OCI-LY7 (cell line): Measurements from ENCODE around the gene ATG9A. TPM values are rescaled to one million over a fixed set of nuclear protein-coding genes. Genes with fewer than 3 reads are reported as not detected.
A peak's percentile ranks its signal among the peaks of the same experiment; 100 is the strongest.

Experiments
- BruUV-seq: library from RNA; stranded (reverse); fragments of 400-500 nt; replicated peaks from 2 replicates; lab custom pipeline; 2021; lab: Mats Ljungman, UMichigan
- CTCF ChIA-PET: fragments of 300-600 bp; sonication (Branson Sonifier 250); formaldehyde crosslinking; loops from one replicate; lab custom pipeline; 2022; ENCODE audit warnings: antibody characterized with exemption; ENCODE audit not compliant: unreplicated experiment; lab: Charles Lee
- POLR2A ChIA-PET: fragments of 300-600 bp; sonication (Branson Sonifier 250); formaldehyde crosslinking; loops from one replicate; lab custom pipeline; 2022; ENCODE audit warnings: antibody characterized with exemption; lab: Charles Lee
- DNase-seq: peaks from one replicate; pipeline ENCODE4 v3.0.0-alpha.2; 2015; ENCODE audit warnings: low spot score
- H2AFZ ChIP-seq: fragments of 200-600 bp; sonication (generic), shearing (Covaris generic); 2 replicates; pipeline ENCODE4 v1.6.1; 2014; ENCODE audit warnings: mild to moderate bottlenecking, antibody characterized with exemption, low read length, moderate library complexity
- H3K27ac ChIP-seq: fragments of 200-600 bp; sonication (generic); 2 replicates; pipeline ENCODE4 v1.5.1; 2014; ENCODE audit warnings: mixed run types, low read depth, mild to moderate bottlenecking, moderate library complexity, low read length, inconsistent platforms; ENCODE audit not compliant: poor library complexity, severe bottlenecking
- H3K36me3 ChIP-seq: fragments of 200-600 bp; sonication (generic); 2 replicates; pipeline ENCODE4 v1.6.1; 2014; ENCODE audit warnings: mild to moderate bottlenecking, antibody characterized with exemption, low read length, moderate library complexity, mixed read lengths; ENCODE audit not compliant: insufficient read depth
- H3K4me1 ChIP-seq: fragments of 200-600 bp; sonication (generic); 2 replicates; pipeline ENCODE4 v1.5.1; 2014; ENCODE audit warnings: mild to moderate bottlenecking, low read length; ENCODE audit not compliant: insufficient read depth, poor library complexity, severe bottlenecking
- H3K4me2 ChIP-seq: fragments of 200-600 bp; sonication (generic); 2 replicates; pipeline ENCODE4 v1.6.1; 2014; ENCODE audit warnings: mild to moderate bottlenecking, low read length
- H3K4me3 ChIP-seq: fragments of 200-600 bp; sonication (generic); 2 replicates; pipeline ENCODE4 v1.5.1; 2014; ENCODE audit warnings: mild to moderate bottlenecking, low read depth, low read length; ENCODE audit not compliant: poor library complexity, severe bottlenecking
- H3K79me2 ChIP-seq: fragments of 200-600 bp; sonication (generic); 2 replicates; pipeline ENCODE4 v1.6.1; 2016; ENCODE audit warnings: low read depth, mild to moderate bottlenecking, low read length, moderate library complexity, mixed read lengths; ENCODE audit not compliant: insufficient read depth
- H3K9me2 ChIP-seq: fragments of 200-600 bp; sonication (generic); 2 replicates; pipeline ENCODE4 v1.6.1; 2016; ENCODE audit warnings: mild to moderate bottlenecking, low read length, mixed read lengths; ENCODE audit not compliant: insufficient read depth
- H3K9me3 ChIP-seq: fragments of 200-600 bp; sonication (generic); 2 replicates; pipeline ENCODE4 v1.6.1; 2014; ENCODE audit warnings: mild to moderate bottlenecking, mixed run types, low read length, mixed read lengths
- H4K20me1 ChIP-seq: fragments of 200-600 bp; sonication (generic); 2 replicates; pipeline ENCODE4 v1.6.1; 2014; ENCODE audit warnings: mild to moderate bottlenecking, antibody characterized with exemption, low read length, moderate library complexity, mixed read lengths; ENCODE audit not compliant: insufficient read depth
- EZH2phosphoT487 ChIP-seq: fragments of 200-600 bp; sonication (generic); IDR thresholded peaks from 2 replicates; pipeline ENCODE4 v1.6.1; 2018; ENCODE audit warnings: low read depth, borderline replicate concordance, mild to moderate bottlenecking, mixed run types, antibody characterized with exemption, low read length, moderate library complexity, mixed read lengths
- intact Hi-C: fragments of 100-400 bp; cut with micrococcal nuclease; formaldehyde crosslinking; loops from one replicate; pipeline ENCODE4 v1.10.0; 2022; ENCODE audit not compliant: unreplicated experiment
- total RNA-seq, 2 experiments: library from RNA; depleted of rRNA in 1 of 2; stranded (reverse); fragments of >200 nt in 1 of 2; shearing (Covaris generic) in 1 of 2; gene quantifications; 2 replicates each; pipeline ENCODE4 v1.2.3, GENCODE V29; 2014 to 2022
- TF ChIP-seq, protein P1 (sequence below): fragments of 200-600 bp; sonication (generic); conservative IDR thresholded peaks from 2 replicates; pipeline ENCODE4 v1.5.1; 2014; ENCODE audit warnings: mild to moderate bottlenecking, antibody characterized with exemption, low read length, moderate library complexity, mixed read lengths

Gene ATG9A
- total RNA-seq, 2 experiments from 2014 or later, result 22.2 to 23.4 TPM

- Histone ChIP-seq H2AFZ (peak overlapping the region; percentile 85), H3K36me3 (peaks cover 33% of the 10 kb centered on the region), H3K9me3 (peaks cover 8% of the 10 kb centered on the region; the same call in 1 of the 2 replicates), H4K20me1 (no peaks in the 10 kb centered on the region), H3K4me1 (peaks cover 17% of the 10 kb centered on the region), H3K79me2 (peaks cover 4% of the 10 kb centered on the region; the same call in 1 of the 2 replicates), H3K27ac (peak overlapping the region; percentile 76), H3K9me2 (no peaks in the 10 kb centered on the region), H3K4me2 (peak overlapping the region; percentile 81), H3K4me3 (peak overlapping the region; percentile 69)
- no TSS peak for BruUV-seq
- ChIA-PET POLR2A (interaction anchor here (0.6 to 2.0 kb wide), 17 partner anchors 9 to 87 kb away, joined by 3 to 23 read pairs (median 4); partner anchors contain the start of genes CNPPD1, DNAJB2, GLB1L and STK16), CTCF (interaction anchor here (0.5 to 1.4 kb wide), 2 partner anchors 9 to 89 kb away, joined by 4 to 5 read pairs; no protein-coding TSS in a partner anchor)
- no peak for DNase-seq
- TF ChIP-seq, protein P1, sequence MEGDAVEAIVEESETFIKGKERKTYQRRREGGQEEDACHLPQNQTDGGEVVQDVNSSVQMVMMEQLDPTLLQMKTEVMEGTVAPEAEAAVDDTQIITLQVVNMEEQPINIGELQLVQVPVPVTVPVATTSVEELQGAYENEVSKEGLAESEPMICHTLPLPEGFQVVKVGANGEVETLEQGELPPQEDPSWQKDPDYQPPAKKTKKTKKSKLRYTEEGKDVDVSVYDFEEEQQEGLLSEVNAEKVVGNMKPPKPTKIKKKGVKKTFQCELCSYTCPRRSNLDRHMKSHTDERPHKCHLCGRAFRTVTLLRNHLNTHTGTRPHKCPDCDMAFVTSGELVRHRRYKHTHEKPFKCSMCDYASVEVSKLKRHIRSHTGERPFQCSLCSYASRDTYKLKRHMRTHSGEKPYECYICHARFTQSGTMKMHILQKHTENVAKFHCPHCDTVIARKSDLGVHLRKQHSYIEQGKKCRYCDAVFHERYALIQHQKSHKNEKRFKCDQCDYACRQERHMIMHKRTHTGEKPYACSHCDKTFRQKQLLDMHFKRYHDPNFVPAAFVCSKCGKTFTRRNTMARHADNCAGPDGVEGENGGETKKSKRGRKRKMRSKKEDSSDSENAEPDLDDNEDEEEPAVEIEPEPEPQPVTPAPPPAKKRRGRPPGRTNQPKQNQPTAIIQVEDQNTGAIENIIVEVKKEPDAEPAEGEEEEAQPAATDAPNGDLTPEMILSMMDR, result no peak
- no peak for TF ChIP-seq EZH2phosphoT487
- intact Hi-C loops, result loop anchor here (1.0 kb wide), 5 partner anchors 23 to 71 kb away; partner anchors contain the start of genes ANKZF1, ATG9A and NHEJ1
These were observed 23.5 kb downstream of the ATG9A start for GRCh38 chr2:219205981-219206327.

DNA sequence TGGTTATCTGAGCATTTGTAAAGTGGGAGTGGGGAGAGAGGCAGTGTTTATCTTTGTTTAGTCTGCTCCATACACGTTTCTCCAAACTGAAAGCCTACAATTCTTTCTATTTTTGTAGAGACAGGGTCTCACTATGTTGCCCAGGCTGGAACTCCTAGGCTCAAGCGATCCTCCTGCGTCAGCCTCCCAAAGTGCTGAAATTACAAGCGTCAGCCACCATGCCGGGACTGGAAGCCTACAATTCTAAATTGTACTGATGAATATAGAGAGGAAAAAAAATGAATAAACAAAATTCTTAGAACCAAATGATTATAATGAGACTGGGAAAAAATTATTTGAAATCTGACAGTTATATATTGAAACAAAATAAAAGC lies 24.3 kb downstream of the ATG9A start:
- Histone ChIP-seq H3K27ac (no peak overlapping the region), H4K20me1 (no peaks in the 10 kb centered on the region), H3K4me3 (no peak overlapping the region), H3K79me2 (peaks cover 4% of the 10 kb centered on the region; the same call in 1 of the 2 replicates), H3K9me3 (peaks cover 8% of the 10 kb centered on the region; the same call in 1 of the 2 replicates), H3K9me2 (no peaks in the 10 kb centered on the region), H2AFZ (no peak overlapping the region), H3K4me2 (no peak overlapping the region), H3K4me1 (peaks cover 17% of the 10 kb centered on the region), H3K36me3 (peaks cover 26% of the 10 kb centered on the region)
- no TSS peak for BruUV-seq
- DNase-seq, result no peak
- POLR2A ChIA-PET, result interaction anchor here (1.7 kb wide), 1 partner anchor 26 kb away, joined by 7 read pairs; no protein-coding TSS in a partner anchor
- CTCF ChIA-PET, result interaction anchor here (1.4 kb wide), 1 partner anchor 90 kb away, joined by 4 read pairs; no protein-coding TSS in a partner anchor
- intact Hi-C loops, result no loop called here
- TF ChIP-seq EZH2phosphoT487, result no peak
- TF ChIP-seq, protein P1, result no peak
